Esophagus (tissue), 2 donors: ENCODE results near the gene GUCY1A2. TPM values are rescaled to one million over a fixed set of nuclear protein-coding genes. Genes with fewer than 3 reads are reported as not detected.
"Not testable (repeated sequence)": the region's sequence is repeated elsewhere in the genome, so short reads cannot be mapped to it uniquely, and the experiment has no call there.

Experiments used
- H3K27ac ChIP-seq, 2 donors: one replicate each; pipeline ENCODE4 v1.5.1; 2013; ENCODE audit warnings: low read depth in 2 of 2, mild to moderate bottlenecking in 2 of 2, inconsistent platforms in 1 of 2, low read length in 1 of 2, moderate library complexity in 1 of 2
- H3K27me3 ChIP-seq, 2 donors: one replicate each; pipeline ENCODE4 v1.6.1; 2013; ENCODE audit warnings: low read length in 2 of 2, control low read depth in 1 of 2, mild to moderate bottlenecking in 1 of 2; ENCODE audit not compliant: insufficient read depth in 2 of 2, control insufficient read depth in 1 of 2
- H3K36me3 ChIP-seq, 2 donors: one replicate each; pipeline ENCODE4 v1.6.1; 2013; ENCODE audit warnings: low read length in 1 of 2; ENCODE audit not compliant: control insufficient read depth in 2 of 2, insufficient read depth in 2 of 2
- H3K4me1 ChIP-seq, 2 donors: one replicate each; pipeline ENCODE4 v1.6.1; 2013; ENCODE audit warnings: low read length in 1 of 2; ENCODE audit not compliant: control insufficient read depth in 2 of 2, insufficient read depth in 2 of 2
- H3K4me3 ChIP-seq, 2 donors: one replicate each; pipeline ENCODE4 v1.5.1; 2013; ENCODE audit warnings: low read length in 2 of 2, mild to moderate bottlenecking in 2 of 2, low read depth in 1 of 2, moderate library complexity in 1 of 2
- H3K9me3 ChIP-seq, 2 donors: one replicate each; pipeline ENCODE4 v1.6.1; 2013; ENCODE audit warnings: mild to moderate bottlenecking in 2 of 2, low read depth in 1 of 2, low read length in 1 of 2, moderate library complexity in 1 of 2; ENCODE audit not compliant: control insufficient read depth in 2 of 2, insufficient read depth in 1 of 2
- WGBS, 2 donors: extraction: QIAGEN DNeasy Blood & Tissue Kit; methylation state at CpG; one replicate each; pipeline ENCODE4 v1.1.7; 2013; 5-methylcytosine and 5-hydroxymethylcytosine counted together
- polyA plus RNA-seq, 2 donors: library from polyadenylated mRNA; stranded (reverse); fragments of 200-250 nt; gene quantifications; one replicate each; pipeline ENCODE4 v1.2.3, GENCODE V29; 2013
- donor health status: healthy with polysubstance abuse.
- donor health status: Bipolar disorder and iron deficiency.

Gene GUCY1A2
- polyA plus RNA-seq, 2 donors = 0.04 to 0.07 TPM

DNA sequence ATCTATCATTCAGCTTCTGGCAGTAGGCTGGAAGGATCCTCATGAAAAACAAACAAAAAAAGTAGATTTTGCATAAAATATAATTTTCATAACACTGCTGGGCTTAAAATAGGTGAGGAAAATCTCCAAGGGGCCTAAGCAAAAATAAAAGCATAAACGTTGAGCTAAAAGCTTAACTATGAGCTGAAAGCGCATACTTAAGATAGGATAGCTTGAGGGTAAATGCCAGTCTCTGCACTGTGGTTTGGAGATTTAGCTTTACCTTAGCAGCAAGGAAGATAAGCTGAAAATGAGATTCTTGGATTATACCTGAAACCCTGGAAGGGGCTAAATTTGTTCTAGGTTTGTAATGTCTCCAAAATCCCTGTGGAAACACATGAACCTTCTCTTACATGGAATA is 183.7 kb downstream of the GUCY1A2 start:
- no peak overlapping the region for H3K4me3 ChIP-seq
- H3K27me3 ChIP-seq = no peaks in the 10 kb centered on the region
- H3K9me3 ChIP-seq = no peaks in the 10 kb centered on the region
- 64 to 73% methylated on average over 2 of the region's 2 CpGs for WGBS, 2 donors
- H3K36me3 ChIP-seq = no peaks in the 10 kb centered on the region
- H3K4me1 ChIP-seq = no peaks in the 10 kb centered on the region
- H3K27ac ChIP-seq = no peak overlapping the region

DNA sequence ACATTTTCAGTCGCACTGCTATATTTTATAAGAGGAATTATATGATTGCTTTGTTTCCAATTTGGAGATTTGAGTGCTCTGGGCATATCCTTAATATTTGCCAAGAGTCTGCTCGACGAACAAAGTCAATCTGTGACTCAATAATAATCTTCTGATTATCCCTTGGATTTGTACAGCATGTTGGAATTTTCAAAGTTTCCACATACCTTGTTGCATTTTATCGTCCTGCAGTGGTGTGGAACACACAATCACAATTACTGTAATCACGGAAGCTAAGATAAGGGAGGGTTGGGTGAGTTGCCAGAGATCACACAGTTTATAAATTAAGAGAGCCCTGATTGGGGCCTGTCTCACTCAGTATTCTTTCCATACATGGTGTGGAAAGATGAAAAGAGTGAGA is 189.3 kb downstream of the GUCY1A2 start:
- H3K9me3 ChIP-seq = no peaks in the 10 kb centered on the region
- 61 to 70% methylated on average over 5 of the region's 5 CpGs for WGBS, 2 donors
- H3K36me3 ChIP-seq = no peaks in the 10 kb centered on the region
- H3K4me3 ChIP-seq = no peak overlapping the region
- no peak overlapping the region for H3K27ac ChIP-seq
- H3K27me3 ChIP-seq = no peaks in the 10 kb centered on the region
- H3K4me1 ChIP-seq = no peaks in the 10 kb centered on the region

DNA sequence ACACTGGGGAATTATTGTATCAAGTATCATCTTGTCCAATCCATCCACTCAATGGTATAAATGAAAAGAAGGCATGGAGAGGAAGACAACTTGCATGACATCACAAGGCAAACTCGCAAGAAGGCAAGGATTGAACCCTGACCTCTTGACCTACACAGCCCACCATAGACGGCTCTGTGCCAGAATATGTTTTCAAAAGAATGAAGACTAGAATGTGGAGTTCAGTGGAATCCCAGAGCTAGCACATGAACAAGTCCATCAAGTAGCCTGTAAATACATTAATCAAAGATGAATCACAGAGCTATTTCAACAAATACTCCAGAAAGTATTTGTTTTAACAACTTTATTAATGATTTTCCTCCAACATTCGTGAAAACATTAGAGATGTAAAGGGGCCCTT is 189.7 kb downstream of the GUCY1A2 start:
- Histone ChIP-seq H3K4me1 (no peaks in the 10 kb centered on the region), H3K27me3 (no peaks in the 10 kb centered on the region), H3K27ac (no peak overlapping the region), H3K36me3 (no peaks in the 10 kb centered on the region), H3K4me3 (no peak overlapping the region), H3K9me3 (no peaks in the 10 kb centered on the region)
- WGBS, 2 donors = 60 to 67% methylated on average over 3 of the region's 3 CpGs

DNA sequence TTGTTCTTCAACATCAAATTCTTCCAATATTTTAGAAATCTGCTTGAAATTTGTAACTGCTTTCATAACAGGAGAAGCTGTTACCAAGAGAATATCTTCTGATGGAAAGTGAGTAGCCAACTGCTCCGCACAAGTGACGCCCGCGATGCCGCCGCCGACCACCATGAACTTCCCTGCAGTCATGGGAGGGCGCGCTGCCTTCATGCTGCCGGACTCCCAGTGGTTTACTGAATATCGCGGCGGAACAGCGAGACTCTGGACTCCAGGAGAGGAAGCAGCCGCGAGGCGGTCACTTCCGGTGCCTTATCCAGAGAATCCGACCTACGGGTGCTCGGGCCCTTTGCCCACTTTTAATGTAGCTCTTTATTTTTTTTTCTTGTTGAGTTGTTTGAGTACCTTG is 190.6 kb downstream of the GUCY1A2 start:
- no peaks in the 10 kb centered on the region for H3K9me3 ChIP-seq
- H3K36me3 ChIP-seq = no peaks in the 10 kb centered on the region
- no peaks in the 10 kb centered on the region for H3K4me1 ChIP-seq
- WGBS, 2 donors = 98 to 99% methylated on average over 21 of the region's 21 CpGs
- no peaks in the 10 kb centered on the region for H3K27me3 ChIP-seq
- H3K4me3 ChIP-seq = no peak overlapping the region
- H3K27ac ChIP-seq = no peak overlapping the region

DNA sequence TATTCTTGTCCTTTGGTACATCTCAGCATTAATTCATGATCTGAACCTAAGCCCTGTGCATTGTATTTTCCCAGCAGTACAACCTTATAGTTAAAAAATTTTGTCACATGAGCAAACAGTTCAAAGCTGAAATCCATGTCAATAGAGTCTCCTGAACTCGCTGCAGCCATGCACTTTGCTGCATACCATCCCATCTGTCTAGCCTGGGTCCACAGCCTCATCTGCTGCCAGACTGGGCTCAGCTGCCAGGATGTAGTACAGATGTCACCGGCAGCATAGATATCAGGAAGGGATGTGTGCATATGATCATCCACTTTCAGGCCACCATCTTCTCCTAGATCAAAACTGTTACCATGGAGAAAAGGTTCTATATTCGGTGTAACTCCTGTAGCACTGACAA is 191.7 kb downstream of the GUCY1A2 start:
- not testable (repeated sequence) for H3K36me3 ChIP-seq, H3K27me3 ChIP-seq, H3K4me3 ChIP-seq, H3K9me3 ChIP-seq, H3K27ac ChIP-seq, H3K4me1 ChIP-seq
- 87 to 89% methylated on average over 3 of the region's 3 CpGs for WGBS, 2 donors

DNA sequence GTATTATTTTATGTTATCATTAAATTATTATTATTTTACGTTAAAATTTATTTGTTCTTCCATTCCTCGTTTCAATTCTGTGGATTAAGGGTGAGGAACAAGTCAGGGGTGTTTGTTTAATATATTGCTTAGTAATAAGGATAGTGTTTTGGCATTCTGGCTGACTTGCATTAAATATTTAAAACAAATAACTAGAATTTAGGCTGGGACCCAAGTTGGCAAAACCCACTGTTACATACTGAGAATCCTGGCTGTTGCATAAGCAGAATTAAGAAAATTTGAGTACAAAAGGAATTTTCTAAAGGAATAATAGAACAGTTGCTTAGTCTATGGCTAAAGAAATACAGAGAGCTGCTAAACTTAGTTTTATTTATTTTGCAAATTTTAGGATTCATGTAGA is 196.4 kb downstream of the GUCY1A2 start:
- H3K27ac ChIP-seq = no peak overlapping the region
- H3K27me3 ChIP-seq = no peaks in the 10 kb centered on the region
- no peaks in the 10 kb centered on the region for H3K36me3 ChIP-seq
- 30 to 43% methylated on average over 2 of the region's 2 CpGs for WGBS, 2 donors
- H3K9me3 ChIP-seq = no peaks in the 10 kb centered on the region
- H3K4me1 ChIP-seq = no peaks in the 10 kb centered on the region
- H3K4me3 ChIP-seq = no peak overlapping the region

DNA sequence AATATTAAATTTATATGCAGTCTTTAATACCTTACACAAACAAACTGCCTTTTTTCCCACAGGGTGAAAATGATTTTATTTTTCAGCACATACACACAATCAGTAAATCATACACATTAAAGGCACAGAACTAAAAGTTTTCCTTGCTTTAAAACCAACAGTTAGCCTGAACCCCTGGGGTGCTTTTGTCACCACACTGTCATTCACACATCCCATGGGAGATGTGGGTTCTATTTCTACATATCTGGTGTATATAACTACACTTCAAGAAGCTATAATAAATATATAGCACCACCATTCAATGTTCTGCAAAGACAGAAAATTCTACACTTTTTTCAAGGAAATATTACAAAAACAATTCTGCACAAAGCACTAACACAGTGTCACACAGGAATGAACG is 197.0 kb downstream of the GUCY1A2 start:
- no peaks in the 10 kb centered on the region for H3K36me3 ChIP-seq
- H3K4me3 ChIP-seq = no peak overlapping the region
- WGBS, 2 donors = 55 to 70% methylated on average over 1 of the region's 1 CpG
- H3K4me1 ChIP-seq = no peaks in the 10 kb centered on the region
- H3K9me3 ChIP-seq = no peaks in the 10 kb centered on the region
- H3K27me3 ChIP-seq = no peaks in the 10 kb centered on the region
- H3K27ac ChIP-seq = no peak overlapping the region

DNA sequence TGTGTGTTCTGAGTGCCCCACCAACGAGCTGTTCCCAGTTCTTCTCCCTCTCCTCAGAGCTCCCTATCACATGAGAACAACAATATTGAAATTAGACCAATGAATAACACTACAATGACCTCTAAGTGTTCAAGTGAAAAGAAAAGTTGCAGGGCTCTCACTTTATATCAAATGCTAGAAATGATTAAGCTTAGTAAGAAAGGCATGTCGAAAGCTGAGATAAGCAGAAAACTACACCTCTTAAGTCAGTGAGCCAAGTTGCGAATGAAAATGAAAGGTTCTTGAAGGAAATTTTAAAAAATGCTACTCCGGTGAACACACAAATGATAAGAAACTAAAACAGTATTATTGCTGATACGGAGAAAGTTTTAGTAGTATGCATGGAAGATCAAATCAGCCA is 199.8 kb downstream of the GUCY1A2 start:
- Histone ChIP-seq H3K4me1 (no peaks in the 10 kb centered on the region), H3K27me3 (no peaks in the 10 kb centered on the region), H3K4me3 (no peak overlapping the region), H3K27ac (no peak overlapping the region), H3K36me3 (no peaks in the 10 kb centered on the region), H3K9me3 (no peaks in the 10 kb centered on the region)
- 74 to 80% methylated on average over 5 of the region's 5 CpGs for WGBS, 2 donors

DNA sequence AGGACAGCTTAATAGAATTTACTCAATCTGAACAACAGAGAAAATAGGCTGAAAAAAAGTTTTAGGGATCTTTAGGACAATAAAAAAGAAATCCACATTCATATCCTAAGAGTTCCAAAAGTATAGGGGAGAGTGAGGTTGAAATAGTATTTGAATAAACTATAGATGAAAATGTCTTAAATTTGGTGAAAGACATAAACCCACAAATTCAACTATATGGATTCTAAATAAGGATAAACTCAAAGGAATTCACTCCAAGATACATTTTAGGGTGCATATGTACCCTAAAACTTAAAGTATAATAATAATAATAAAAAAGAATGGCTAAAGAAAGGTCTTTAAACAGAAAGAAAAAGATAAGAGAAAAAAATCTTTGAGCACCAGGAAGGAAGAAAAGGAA is 203.1 kb downstream of the GUCY1A2 start:
- Histone ChIP-seq H3K27ac (no peak overlapping the region), H3K4me3 (no peak overlapping the region), H3K9me3 (no peaks in the 10 kb centered on the region), H3K27me3 (no peaks in the 10 kb centered on the region), H3K4me1 (no peaks in the 10 kb centered on the region), H3K36me3 (no peaks in the 10 kb centered on the region)

DNA sequence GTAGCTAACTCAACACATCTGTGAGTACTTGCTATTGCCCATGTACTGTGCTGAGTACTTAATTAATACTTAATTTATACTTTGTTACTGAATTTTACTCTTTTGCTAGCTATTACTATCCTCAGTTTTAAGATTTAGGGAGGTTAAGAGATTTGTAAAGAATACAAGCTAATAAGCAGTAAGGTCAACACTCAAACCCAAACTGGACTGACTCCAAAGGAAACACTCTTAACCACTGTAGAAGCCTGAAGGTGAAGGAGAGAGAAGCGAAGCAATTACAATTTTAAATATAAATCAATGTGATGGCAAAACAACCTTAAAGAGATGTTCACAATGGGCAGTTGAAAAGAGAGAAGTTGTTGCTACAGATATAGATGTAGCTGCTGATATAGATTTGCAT is 204.5 kb downstream of the GUCY1A2 start:
- 84 to 88% methylated on average over 1 of the region's 1 CpG for WGBS, 2 donors
- Histone ChIP-seq H3K4me3 (no peak overlapping the region), H3K27me3 (no peaks in the 10 kb centered on the region), H3K36me3 (no peaks in the 10 kb centered on the region), H3K9me3 (no peaks in the 10 kb centered on the region), H3K4me1 (no peaks in the 10 kb centered on the region), H3K27ac (no peak overlapping the region)
